Nephron progenitor cell (in vitro differentiated cells): Measurements from ENCODE around the gene MMP15.

Source experiments
- DNase-seq: peaks from one replicate; pipeline ENCODE4 v3.0.0; 2021
- H3K27ac Mint-ChIP-seq: 2 replicates; pipeline ENCODE4 v1.8.0; 2021; ENCODE audit warnings: mild to moderate bottlenecking, moderate library complexity, mixed read lengths
- H3K27me3 Mint-ChIP-seq: 2 replicates; pipeline ENCODE4 v1.8.0; 2021; ENCODE audit warnings: mild to moderate bottlenecking, low read depth, mixed read lengths; ENCODE audit not compliant: poor library complexity
- H3K36me3 Mint-ChIP-seq: 2 replicates; pipeline ENCODE4 v1.8.0; 2021; ENCODE audit warnings: low read depth, mixed read lengths
- H3K4me1 Mint-ChIP-seq: 2 replicates; pipeline ENCODE4 v1.8.0; 2021; ENCODE audit warnings: mixed read lengths
- H3K4me3 Mint-ChIP-seq: 2 replicates; pipeline ENCODE4 v1.8.0; 2021; ENCODE audit warnings: mild to moderate bottlenecking, moderate library complexity, mixed read lengths
- H3K9me3 Mint-ChIP-seq: 2 replicates; pipeline ENCODE4 v1.8.0; 2021; ENCODE audit warnings: mild to moderate bottlenecking, moderate library complexity, mixed read lengths
- TF ChIP-seq, protein P1 (sequence below): fragments of 200-600 bp; sonication (generic); IDR thresholded peaks from 2 replicates; pipeline ENCODE4 v1.5.0; 2021; ENCODE audit warnings: antibody characterized with exemption

Gene MMP15

DNA sequence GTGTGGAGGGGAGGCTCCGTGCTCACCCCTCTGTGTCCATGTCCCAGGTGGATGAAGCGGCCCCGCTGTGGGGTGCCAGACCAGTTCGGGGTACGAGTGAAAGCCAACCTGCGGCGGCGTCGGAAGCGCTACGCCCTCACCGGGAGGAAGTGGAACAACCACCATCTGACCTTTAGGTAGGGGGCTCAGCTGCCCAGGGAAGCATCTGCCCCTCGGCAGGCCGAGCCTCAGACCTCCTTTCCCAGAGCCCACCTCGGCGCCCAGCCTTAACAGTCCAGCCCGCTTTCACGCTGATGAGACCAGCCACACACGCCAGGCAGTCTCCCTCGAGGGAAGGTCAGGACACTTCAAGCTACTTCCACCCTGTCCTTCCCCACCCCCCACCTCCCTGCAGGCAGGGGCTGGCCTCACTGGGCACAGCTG lies 12.7 kb downstream of the MMP15 start:
- H3K4me1 Mint-ChIP-seq: peaks cover 31% of the 10 kb centered on the region
- H3K4me3 Mint-ChIP-seq: no peak overlapping the region
- no peaks in the 10 kb centered on the region for H3K9me3 Mint-ChIP-seq
- H3K27ac Mint-ChIP-seq: no peak overlapping the region
- no peak for DNase-seq
- TF ChIP-seq, protein P1, sequence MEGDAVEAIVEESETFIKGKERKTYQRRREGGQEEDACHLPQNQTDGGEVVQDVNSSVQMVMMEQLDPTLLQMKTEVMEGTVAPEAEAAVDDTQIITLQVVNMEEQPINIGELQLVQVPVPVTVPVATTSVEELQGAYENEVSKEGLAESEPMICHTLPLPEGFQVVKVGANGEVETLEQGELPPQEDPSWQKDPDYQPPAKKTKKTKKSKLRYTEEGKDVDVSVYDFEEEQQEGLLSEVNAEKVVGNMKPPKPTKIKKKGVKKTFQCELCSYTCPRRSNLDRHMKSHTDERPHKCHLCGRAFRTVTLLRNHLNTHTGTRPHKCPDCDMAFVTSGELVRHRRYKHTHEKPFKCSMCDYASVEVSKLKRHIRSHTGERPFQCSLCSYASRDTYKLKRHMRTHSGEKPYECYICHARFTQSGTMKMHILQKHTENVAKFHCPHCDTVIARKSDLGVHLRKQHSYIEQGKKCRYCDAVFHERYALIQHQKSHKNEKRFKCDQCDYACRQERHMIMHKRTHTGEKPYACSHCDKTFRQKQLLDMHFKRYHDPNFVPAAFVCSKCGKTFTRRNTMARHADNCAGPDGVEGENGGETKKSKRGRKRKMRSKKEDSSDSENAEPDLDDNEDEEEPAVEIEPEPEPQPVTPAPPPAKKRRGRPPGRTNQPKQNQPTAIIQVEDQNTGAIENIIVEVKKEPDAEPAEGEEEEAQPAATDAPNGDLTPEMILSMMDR: no peak
- peaks cover 13% of the 10 kb centered on the region for H3K36me3 Mint-ChIP-seq
- H3K27me3 Mint-ChIP-seq: peaks cover 6% of the 10 kb centered on the region

DNA sequence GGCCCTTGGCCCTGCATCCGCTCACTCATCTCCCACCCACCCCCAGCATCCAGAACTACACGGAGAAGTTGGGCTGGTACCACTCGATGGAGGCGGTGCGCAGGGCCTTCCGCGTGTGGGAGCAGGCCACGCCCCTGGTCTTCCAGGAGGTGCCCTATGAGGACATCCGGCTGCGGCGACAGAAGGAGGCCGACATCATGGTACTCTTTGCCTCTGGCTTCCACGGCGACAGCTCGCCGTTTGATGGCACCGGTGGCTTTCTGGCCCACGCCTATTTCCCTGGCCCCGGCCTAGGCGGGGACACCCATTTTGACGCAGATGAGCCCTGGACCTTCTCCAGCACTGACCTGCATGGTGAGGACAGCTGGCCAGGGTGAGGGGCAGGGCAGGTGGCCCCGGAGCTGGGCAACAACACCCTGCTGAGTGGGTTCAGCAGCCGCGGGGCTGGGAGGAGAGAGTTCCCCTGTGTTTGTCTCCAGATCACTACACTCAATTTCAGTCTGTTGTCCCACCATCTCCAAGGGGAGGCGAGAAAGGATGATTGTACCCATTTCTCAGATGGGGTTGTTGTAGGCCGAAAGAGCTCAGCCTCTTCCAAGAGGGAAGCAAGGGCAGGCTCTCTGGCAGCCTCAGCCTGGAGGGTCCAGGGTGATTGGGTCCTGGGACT lies 14.4 kb downstream of the MMP15 start:
- Mint-ChIP-seq H3K27ac (no peak overlapping the region), H3K4me1 (peaks cover 19% of the 10 kb centered on the region), H3K4me3 (no peak overlapping the region), H3K9me3 (no peaks in the 10 kb centered on the region), H3K27me3 (peaks cover 6% of the 10 kb centered on the region), H3K36me3 (peaks cover 13% of the 10 kb centered on the region)
- TF ChIP-seq, protein P1: no peak
- DNase-seq: no peak

DNA sequence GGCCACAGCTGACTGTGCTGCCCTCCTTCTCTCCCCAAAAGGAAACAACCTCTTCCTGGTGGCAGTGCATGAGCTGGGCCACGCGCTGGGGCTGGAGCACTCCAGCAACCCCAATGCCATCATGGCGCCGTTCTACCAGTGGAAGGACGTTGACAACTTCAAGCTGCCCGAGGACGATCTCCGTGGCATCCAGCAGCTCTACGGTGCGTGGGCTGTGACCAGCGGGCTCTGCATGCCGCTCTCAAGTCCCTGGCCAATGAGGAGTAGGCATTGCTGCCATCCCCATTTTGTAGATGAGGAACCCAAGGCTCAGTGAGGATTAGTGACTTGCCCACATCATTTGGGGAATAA lies 14.9 kb downstream of the MMP15 start:
- peaks cover 13% of the 10 kb centered on the region for H3K36me3 Mint-ChIP-seq
- H3K4me3 Mint-ChIP-seq: no peak overlapping the region
- TF ChIP-seq, protein P1: no peak
- H3K4me1 Mint-ChIP-seq: peaks cover 14% of the 10 kb centered on the region
- no peak for DNase-seq
- H3K27me3 Mint-ChIP-seq: peaks cover 6% of the 10 kb centered on the region
- H3K9me3 Mint-ChIP-seq: no peaks in the 10 kb centered on the region
- peak overlapping the region; percentile 71 for H3K27ac Mint-ChIP-seq

DNA sequence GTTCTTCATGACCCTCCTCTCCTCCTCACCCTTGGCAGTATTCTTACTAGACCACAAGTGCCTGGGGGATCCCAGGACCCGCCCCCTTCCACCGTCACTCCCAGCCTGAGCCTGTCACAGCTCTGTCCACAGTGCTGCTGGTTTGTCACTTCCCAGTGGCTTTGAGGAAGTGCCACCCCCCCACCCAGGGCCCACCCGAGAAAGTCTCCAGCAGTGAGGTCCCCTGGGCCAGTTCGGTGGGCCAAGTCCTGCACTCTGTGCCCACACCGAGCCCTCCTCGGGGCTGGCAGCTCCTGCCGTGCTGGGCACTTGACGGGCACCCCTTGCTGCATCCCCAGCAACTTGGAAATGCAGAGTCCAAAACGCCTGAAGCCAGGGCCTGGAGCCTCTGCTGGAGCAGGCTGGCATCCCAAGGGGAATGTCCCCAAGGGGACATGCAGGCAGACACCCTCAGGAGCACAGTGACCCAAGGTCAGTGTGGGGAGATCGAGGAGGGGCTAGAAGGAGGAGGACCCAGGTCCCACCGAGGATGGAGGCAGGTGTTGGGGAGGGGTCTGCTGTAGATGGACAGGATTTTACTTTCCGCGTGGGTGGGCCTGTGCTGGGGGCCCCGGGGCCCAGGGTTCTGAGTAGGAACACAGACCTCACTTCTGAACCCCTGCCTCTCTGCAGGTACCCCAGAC lies 15.5 kb downstream of the MMP15 start:
- TF ChIP-seq, protein P1: no peak
- H3K36me3 Mint-ChIP-seq: peaks cover 13% of the 10 kb centered on the region
- H3K27me3 Mint-ChIP-seq: peaks cover 6% of the 10 kb centered on the region
- H3K4me1 Mint-ChIP-seq: peaks cover 12% of the 10 kb centered on the region
- H3K4me3 Mint-ChIP-seq: no peak overlapping the region
- H3K27ac Mint-ChIP-seq: no peak overlapping the region
- no peak for DNase-seq
- H3K9me3 Mint-ChIP-seq: no peaks in the 10 kb centered on the region

DNA sequence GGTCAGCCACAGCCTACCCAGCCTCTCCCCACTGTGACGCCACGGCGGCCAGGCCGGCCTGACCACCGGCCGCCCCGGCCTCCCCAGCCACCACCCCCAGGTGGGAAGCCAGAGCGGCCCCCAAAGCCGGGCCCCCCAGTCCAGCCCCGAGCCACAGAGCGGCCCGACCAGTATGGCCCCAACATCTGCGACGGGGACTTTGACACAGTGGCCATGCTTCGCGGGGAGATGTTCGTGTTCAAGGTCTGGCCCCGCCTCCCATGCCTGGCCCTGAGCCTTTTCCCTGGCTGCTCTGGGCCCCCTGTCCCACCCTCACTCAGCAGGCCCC lies 16.0 kb downstream of the MMP15 start:
- Mint-ChIP-seq H3K27ac (no peak overlapping the region), H3K36me3 (peaks cover 13% of the 10 kb centered on the region), H3K4me1 (peaks cover 12% of the 10 kb centered on the region), H3K4me3 (no peak overlapping the region), H3K9me3 (no peaks in the 10 kb centered on the region), H3K27me3 (peaks cover 4% of the 10 kb centered on the region)
- TF ChIP-seq, protein P1: no peak
- no peak for DNase-seq
